ENCODE results near the gene TACC2.
"Not testable (repeated sequence)": the region's sequence is repeated elsewhere in the genome, so short reads cannot be mapped to it uniquely, and the experiment has no call there.

TACC2 gene

GRCh38 chr10:122096181-122096580, 107.2 kb downstream of the TACC2 start:
- not testable (repeated sequence) for DNase-seq

GRCh38 chr10:122096705-122097104, 107.7 kb downstream of the TACC2 start:
- no peak for DNase-seq

- DNase-seq: no peak
These were observed 109.0 kb downstream of the TACC2 start for GRCh38 chr10:122097935-122098334.

GRCh38 chr10:122098924-122099323, 110.0 kb downstream of the TACC2 start:
- DNase-seq: no peak

GRCh38 chr10:122099562-122099961, 110.6 kb downstream of the TACC2 start:
- DNase-seq: no peak

GRCh38 chr10:122102146-122102868, 113.3 kb downstream of the TACC2 start:
- DNase-seq: no peak

GRCh38 chr10:122102869-122103525, 114.0 kb downstream of the TACC2 start:
- no peak for DNase-seq

GRCh38 chr10:122103592-122103991, 114.6 kb downstream of the TACC2 start:
- no peak for DNase-seq

- not testable (repeated sequence) for DNase-seq
These were observed 119.8 kb downstream of the TACC2 start for GRCh38 chr10:122108786-122109185.

GRCh38 chr10:122112021-122112616, 123.2 kb downstream of the TACC2 start:
- no peak for DNase-seq

GRCh38 chr10:122112625-122113160, 123.7 kb downstream of the TACC2 start:
- DNase-seq: peak; percentile 65

GRCh38 chr10:122113161-122113944, 124.4 kb downstream of the TACC2 start:
- DNase-seq: peak; percentile 23

- DNase-seq: no peak
These were observed 125.2 kb downstream of the TACC2 start for GRCh38 chr10:122113945-122114747.

GRCh38 chr10:122115874-122116273, 126.9 kb downstream of the TACC2 start:
- no peak for DNase-seq

- DNase-seq: peak; percentile 64
These were observed 127.4 kb downstream of the TACC2 start for GRCh38 chr10:122116331-122116730.

- DNase-seq: no peak
These were observed 128.5 kb downstream of the TACC2 start for GRCh38 chr10:122117475-122117874.

GRCh38 chr10:122120008-122120744, 131.2 kb downstream of the TACC2 start:
- no peak for DNase-seq

- peak; percentile 70 for DNase-seq
These were observed 132.1 kb downstream of the TACC2 start for GRCh38 chr10:122121059-122121458.

- no peak for DNase-seq
These were observed 133.5 kb downstream of the TACC2 start for GRCh38 chr10:122122493-122122892.

- DNase-seq: no peak
These were observed 134.2 kb downstream of the TACC2 start for GRCh38 chr10:122123186-122123585.

GRCh38 chr10:122124342-122124741, 135.4 kb downstream of the TACC2 start:
- no peak for DNase-seq
